Spleen (tissue), 7 donors: ENCODE results near the gene ZNF784.

ENCODE experiments used
- POLR2AphosphoS5 ChIP-seq, 3 donors: sonication (generic); formaldehyde crosslinking; IDR thresholded peaks; one replicate each; pipeline ENCODE4 v1.5.1; 2017; ENCODE audit warnings: antibody characterized with exemption in 3 of 3
- TF ChIP-seq, protein P1 (sequence below), 11 experiments: fragments of 200-600 bp in 7 of 11; fragments of 450-650 bp in 4 of 11; sonication (generic) in 4 of 11; IDR thresholded peaks in 8 of 11; conservative IDR thresholded peaks in 3 of 11; 1 replicate in 7 of 11; 2 replicates in 4 of 11; pipeline versions ENCODE4 v1.4.0 to v1.8.0; 2016 to 2021; ENCODE audit warnings: antibody characterized with exemption in 11 of 11, inconsistent platforms in 4 of 11, mild to moderate bottlenecking in 1 of 11
- donor health status: DM: no; HTN: no; CAD: no; lungs with moderate emphysema.
- donor health status: DM: no; HTN: no; CAD: no.
- donor health status: DM: no; HTN: no; CAD: no.

GRCh38 chr19:55655648-55656040 is 31.3 kb upstream of the ZNF784 start:
- TF ChIP-seq, protein P1, sequence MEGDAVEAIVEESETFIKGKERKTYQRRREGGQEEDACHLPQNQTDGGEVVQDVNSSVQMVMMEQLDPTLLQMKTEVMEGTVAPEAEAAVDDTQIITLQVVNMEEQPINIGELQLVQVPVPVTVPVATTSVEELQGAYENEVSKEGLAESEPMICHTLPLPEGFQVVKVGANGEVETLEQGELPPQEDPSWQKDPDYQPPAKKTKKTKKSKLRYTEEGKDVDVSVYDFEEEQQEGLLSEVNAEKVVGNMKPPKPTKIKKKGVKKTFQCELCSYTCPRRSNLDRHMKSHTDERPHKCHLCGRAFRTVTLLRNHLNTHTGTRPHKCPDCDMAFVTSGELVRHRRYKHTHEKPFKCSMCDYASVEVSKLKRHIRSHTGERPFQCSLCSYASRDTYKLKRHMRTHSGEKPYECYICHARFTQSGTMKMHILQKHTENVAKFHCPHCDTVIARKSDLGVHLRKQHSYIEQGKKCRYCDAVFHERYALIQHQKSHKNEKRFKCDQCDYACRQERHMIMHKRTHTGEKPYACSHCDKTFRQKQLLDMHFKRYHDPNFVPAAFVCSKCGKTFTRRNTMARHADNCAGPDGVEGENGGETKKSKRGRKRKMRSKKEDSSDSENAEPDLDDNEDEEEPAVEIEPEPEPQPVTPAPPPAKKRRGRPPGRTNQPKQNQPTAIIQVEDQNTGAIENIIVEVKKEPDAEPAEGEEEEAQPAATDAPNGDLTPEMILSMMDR (IDR thresholded peaks at IDR 0.05 in 8 of 11, conservative IDR thresholded peaks at IDR 0.05 in 3 of 11) = no peak
- TF ChIP-seq POLR2AphosphoS5 (IDR thresholded peaks at IDR 0.05) = no peak
